A549 (cell line): Measurements from ENCODE around the gene ANXA6.

ENCODE experiments used
- E2F6 ChIP-seq: IDR thresholded peaks from 2 replicates; pipeline ENCODE4 v1.6.1; 2012; ENCODE audit warnings: low read depth, borderline replicate concordance
- POLR2A ChIP-seq: IDR thresholded peaks from 2 replicates; pipeline ENCODE4 v1.6.1; 2012; ENCODE audit warnings: mild to moderate bottlenecking, low read length
- POLR2AphosphoS2 ChIP-seq: conservative IDR thresholded peaks from 2 replicates; pipeline ENCODE4 v1.6.1; 2012; ENCODE audit warnings: low read length, improper control_type of control experiment, inconsistent platforms
- RCOR1 ChIP-seq: fragments of 150-350 bp; IDR thresholded peaks from 2 replicates; pipeline ENCODE4 v1.6.1; 2014; ENCODE audit warnings: antibody characterized with exemption, low read length, low read depth
- SREBF2 ChIP-seq: fragments of 450-650 bp; IDR thresholded peaks from 2 replicates; pipeline ENCODE4 v1.6.1; 2014; ENCODE audit warnings: mild to moderate bottlenecking, moderate library complexity
- TF ChIP-seq, protein P1 (sequence below): fragments of >200 bp; sonication (Bioruptor Twin); formaldehyde crosslinking; IDR thresholded peaks from 3 replicates; pipeline ENCODE4 v1.5.1; 2016
- TF ChIP-seq, protein P2 (sequence below): fragments of 450-650 bp; IDR thresholded peaks from 2 replicates; pipeline ENCODE4 v1.6.1; 2014; ENCODE audit warnings: antibody characterized with exemption

DNA sequence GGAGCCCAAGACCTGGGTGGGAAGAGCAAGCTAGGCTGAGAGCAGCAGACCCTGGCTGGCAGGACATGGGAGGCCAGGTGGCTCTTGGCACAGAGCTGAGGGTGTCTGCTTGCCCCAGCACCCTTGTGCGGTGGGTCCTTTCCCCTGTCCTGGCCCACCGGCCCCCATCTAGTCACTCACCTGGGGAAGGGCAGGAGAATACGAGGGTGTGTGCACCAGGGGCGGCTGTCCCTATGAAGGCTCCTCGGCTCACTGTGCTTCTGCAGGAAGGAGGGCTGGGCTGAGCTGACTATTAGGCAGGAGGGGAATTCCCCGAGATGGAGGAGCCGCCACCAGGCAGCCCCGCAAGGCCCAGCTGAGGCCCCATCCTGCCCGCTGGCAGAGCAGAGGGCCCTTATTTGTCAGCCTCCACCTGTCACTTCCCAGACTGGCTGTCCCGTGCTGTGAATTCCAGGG lies 70.6 kb downstream of the ANXA6 start:
- TF ChIP-seq, protein P1, sequence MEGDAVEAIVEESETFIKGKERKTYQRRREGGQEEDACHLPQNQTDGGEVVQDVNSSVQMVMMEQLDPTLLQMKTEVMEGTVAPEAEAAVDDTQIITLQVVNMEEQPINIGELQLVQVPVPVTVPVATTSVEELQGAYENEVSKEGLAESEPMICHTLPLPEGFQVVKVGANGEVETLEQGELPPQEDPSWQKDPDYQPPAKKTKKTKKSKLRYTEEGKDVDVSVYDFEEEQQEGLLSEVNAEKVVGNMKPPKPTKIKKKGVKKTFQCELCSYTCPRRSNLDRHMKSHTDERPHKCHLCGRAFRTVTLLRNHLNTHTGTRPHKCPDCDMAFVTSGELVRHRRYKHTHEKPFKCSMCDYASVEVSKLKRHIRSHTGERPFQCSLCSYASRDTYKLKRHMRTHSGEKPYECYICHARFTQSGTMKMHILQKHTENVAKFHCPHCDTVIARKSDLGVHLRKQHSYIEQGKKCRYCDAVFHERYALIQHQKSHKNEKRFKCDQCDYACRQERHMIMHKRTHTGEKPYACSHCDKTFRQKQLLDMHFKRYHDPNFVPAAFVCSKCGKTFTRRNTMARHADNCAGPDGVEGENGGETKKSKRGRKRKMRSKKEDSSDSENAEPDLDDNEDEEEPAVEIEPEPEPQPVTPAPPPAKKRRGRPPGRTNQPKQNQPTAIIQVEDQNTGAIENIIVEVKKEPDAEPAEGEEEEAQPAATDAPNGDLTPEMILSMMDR, result no peak
- TF ChIP-seq POLR2A (no peak), E2F6 (no peak), RCOR1 (no peak), SREBF2 (no peak), POLR2AphosphoS2 (no peak)
- TF ChIP-seq, protein P2, sequence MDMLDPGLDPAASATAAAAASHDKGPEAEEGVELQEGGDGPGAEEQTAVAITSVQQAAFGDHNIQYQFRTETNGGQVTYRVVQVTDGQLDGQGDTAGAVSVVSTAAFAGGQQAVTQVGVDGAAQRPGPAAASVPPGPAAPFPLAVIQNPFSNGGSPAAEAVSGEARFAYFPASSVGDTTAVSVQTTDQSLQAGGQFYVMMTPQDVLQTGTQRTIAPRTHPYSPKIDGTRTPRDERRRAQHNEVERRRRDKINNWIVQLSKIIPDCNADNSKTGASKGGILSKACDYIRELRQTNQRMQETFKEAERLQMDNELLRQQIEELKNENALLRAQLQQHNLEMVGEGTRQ, result no peak
